Epithelial cell of proximal tubule (primary cell): ENCODE data around the gene CYP3A4. TPM values are rescaled to one million over a fixed set of nuclear protein-coding genes. Genes with fewer than 3 reads are reported as not detected.
"Not testable (repeated sequence)": the region's sequence is repeated elsewhere in the genome, so short reads cannot be mapped to it uniquely, and the experiment has no call there.

ENCODE experiments used
- DNase-seq: peaks from one replicate; pipeline ENCODE4 v3.0.0-alpha.2; 2011; ENCODE audit warnings: low read depth
- H3K4me3 ChIP-seq: 2 replicates; pipeline ENCODE4 v1.5.1; 2011; ENCODE audit warnings: low read depth, mild to moderate bottlenecking, low read length
- CTCF ChIP-seq: conservative IDR thresholded peaks from 2 replicates; pipeline ENCODE4 v1.5.1; 2012; ENCODE audit warnings: low read depth, mild to moderate bottlenecking, low read length
- total RNA-seq: library from RNA; depleted of rRNA; stranded (reverse); fragments of >200 nt; gene quantifications from 2 replicates; pipeline ENCODE4 v1.2.3, GENCODE V29; 2015

Gene CYP3A4
- total RNA-seq, 1 donor from 2014 or later, result not detected

DNA sequence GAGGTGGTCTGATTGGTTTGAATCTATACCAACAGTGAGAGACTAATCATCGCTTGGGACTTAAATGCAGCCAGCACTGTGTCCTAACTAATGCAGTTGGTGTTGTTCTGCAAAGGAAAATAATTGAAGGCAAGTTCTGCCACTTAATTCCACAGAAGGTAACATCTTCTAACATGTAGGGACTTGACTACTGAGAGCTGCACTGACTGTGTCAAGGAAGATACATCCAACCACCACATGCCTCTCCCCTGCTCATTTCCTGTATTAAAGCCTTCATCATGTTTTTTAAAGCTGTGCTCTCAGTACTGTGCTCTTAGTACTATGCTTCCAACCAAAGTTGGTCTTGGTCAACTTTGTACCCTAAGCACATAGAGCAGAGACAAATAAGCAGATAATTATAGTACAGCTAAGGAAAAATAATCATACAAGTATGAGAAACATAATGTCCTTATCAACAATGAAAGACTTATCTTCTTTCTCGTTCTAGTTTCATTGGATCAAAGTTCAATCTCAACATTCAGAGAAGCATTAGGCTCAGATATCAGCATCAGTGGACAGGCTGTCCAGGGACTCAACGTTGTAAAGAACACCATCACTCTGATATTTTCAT, 2.8 kb upstream of the CYP3A4 start:
- no peak overlapping the region for H3K4me3 ChIP-seq
- no peak for DNase-seq
- no peak for TF ChIP-seq CTCF

- DNase-seq, H3K4me3 ChIP-seq: not testable (repeated sequence)
Measured at GRCh38 chr7:99785654-99786053, 1.7 kb upstream of the CYP3A4 start.

DNA sequence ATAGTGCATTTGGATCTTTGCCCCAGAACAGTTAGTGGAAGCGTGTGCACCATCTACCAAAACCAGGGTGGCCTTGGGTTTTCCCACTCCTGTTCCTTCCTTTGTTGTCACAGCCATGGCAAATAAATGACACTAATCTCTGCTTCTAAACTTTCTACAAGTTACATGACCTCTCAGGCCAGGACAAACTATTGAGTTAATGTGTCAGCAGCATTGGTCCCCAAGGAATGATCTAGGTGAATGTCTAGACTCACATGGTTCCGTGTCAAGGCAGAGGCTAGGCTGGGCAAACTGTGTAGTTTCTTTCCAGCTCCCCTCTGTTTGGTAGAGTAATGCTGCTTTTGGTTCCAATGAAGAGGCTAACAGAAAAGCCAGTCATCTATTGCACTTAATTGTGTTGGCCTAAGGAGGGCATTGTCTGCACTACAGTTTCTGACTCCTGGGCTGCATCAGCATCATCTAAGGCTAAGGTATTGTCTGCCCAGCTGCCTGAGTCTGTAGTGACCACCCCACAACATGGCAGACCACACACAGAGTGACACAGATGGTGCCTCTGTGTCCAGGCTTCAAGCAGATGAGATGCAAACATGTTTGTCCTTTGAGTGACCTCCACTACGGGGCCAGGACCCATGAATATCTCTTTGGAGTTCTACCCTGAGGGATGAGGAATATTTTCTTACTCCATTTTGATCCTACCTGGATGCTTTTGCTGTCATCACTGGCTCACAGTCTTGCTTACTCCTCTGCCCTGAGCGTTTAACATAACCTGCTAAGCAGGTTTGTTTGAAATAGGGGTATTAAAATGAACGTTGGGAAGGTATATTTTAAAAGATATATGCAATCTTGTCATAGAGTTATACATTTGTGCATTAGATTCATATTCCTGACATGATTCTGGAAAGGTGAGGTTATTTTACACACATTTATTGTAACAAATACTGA, 1.7 kb downstream of the CYP3A4 start:
- no peak for DNase-seq
- H3K4me3 ChIP-seq, result no peak overlapping the region
- no peak for TF ChIP-seq CTCF

DNA sequence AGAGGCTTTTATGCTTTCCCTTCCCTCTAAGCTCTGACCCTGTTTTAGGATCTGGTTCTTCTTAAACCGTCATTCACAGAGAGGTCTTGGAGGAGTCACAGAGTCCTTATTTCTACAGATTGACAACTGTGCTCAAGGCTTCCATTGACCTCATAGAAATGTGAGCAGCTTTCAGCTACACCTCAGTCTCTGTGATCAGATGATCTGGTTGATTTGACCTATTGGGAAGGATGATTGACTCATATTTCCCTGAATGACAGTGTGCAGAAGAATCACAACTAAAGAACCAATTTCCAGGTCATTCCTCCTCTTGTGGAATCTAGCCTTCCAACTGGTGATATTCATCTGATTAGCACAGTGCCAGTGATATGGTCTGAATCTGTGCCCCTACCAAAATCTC, 3.4 kb downstream of the CYP3A4 start:
- no peak for TF ChIP-seq CTCF
- DNase-seq, result no peak
- H3K4me3 ChIP-seq, result no peak overlapping the region

DNA sequence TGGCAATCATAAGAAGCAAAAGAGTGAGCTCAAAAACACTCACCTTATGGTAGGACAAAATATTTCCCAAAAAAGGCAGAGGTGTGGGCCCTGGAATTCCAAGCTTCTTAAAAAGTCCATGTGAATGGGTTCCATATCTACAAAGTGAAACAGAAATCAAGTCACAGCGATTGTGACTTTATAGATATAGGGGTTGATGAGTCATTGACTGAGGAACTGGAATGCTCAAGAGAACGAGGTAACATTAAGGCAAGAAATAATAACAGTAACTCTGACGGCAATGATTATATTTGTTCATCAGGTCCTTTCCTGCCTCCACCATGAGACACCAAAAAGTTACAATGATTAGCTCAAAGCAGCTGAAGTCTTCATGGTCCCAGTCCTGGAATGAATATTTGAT, 4.0 kb downstream of the CYP3A4 start:
- no peak for DNase-seq
- TF ChIP-seq CTCF, result no peak
- no peak overlapping the region for H3K4me3 ChIP-seq

DNA sequence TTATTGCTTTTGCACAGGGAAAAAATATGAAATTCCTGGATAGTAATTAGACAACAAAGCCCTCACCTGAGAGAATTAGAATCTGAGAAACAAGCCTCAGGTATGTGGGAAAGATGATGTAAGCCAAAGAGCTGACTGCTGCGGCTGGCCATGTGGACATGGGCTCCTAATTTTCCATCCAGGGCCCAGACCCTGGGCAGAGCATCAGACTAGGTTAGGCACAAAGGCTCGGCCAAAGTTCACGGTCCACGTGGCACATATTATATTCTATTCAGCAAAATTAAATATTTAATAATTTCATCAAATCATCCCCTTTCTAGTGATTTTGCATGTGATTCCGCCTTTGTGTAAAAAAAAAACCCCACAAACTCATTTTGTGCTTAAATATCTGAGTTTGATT, 5.1 kb downstream of the CYP3A4 start:
- no peak for DNase-seq
- no peak for TF ChIP-seq CTCF
- H3K4me3 ChIP-seq, result no peak overlapping the region

DNA sequence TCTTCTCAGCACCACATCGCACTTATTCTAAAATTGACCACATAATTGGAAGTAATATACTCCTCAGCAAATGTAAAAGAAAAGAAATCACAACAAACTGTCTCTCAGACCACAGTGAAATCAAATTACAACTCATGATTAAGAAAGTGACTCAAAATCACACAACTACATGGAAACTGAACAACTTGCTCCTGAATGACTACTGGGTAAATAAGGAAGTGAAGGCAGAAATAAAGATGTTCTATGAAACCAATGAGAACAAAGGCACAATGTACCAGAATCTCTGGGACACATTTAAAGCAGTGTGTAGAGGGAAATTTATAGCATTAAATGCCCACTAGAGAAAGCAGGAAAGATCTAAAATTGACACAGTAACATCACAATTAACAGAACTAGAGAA, 10.6 kb downstream of the CYP3A4 start:
- not testable (repeated sequence) for H3K4me3 ChIP-seq, DNase-seq

DNA sequence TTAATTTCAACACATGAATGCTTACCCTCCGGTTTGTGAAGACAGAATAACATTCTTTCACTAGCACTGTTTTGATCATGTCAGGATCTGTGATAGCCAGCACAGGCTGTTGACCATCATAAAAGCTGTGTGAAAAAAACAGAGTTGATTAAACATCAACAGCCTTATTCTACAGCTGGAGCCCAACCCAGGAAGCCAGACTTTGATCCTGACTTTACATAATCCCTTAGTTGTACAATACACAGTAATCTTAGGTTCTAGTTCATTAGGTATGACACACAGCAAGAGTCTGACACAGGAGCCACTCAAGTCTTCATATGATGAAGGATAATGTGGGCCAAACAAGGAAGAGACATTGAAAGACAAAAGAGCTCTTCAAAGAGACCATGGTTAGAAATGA, 11.4 kb downstream of the CYP3A4 start:
- no peak for TF ChIP-seq CTCF

DNA sequence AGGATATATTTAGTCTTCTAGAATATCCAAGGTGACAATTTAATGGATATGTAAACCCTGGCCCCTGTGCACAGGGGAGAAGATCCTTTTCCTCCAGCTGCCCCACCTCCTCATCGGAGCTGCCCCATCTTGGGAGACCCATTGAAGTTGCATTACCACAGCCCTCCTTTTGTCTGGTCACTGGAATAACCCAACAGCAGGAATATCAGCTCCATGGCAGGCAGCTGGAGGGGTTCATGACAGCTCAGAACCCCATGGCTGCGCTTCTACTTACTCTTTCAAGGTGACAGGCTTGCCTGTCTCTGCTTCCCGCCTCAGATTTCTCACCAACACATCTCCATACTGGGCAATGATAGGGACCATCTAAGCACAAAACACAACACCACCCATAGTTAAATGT, 14.5 kb downstream of the CYP3A4 start:
- DNase-seq, H3K4me3 ChIP-seq: not testable (repeated sequence)

More for the DNA sequence above, 11.4 kb downstream of the CYP3A4 start:
- peak; percentile 77 for DNase-seq
- no peak overlapping the region for H3K4me3 ChIP-seq
